Measurements from ENCODE around the gene E2F4. TPM values are rescaled to one million over a fixed set of nuclear protein-coding genes. Genes with fewer than 3 reads are reported as not detected.

E2F4 gene
- total and polyA plus RNA-seq, 2 of the 13 experiments (the other 11 are each of a cell fraction or from before 2014, with no cell fraction given): 84.8 to 91.2 TPM

- TF ChIP-seq ZNF292 (CRISPR knock-in tag; IDR thresholded peaks at IDR 0.05; ENCODE audit: borderline replicate concordance, low read depth): peak; percentile 95; the same call in 1 of the 2 replicates
- TF ChIP-seq EP300 (IDR thresholded peaks at IDR 0.05; ENCODE audit: low read depth in 2 of 2, low read length in 2 of 2): no peak
- TF ChIP-seq EP300 (CRISPR knock-in tag; IDR thresholded peaks at IDR 0.05; ENCODE audit: borderline replicate concordance): no peak
- no peak for TF ChIP-seq SMARCE1 (IDR thresholded peaks at IDR 0.05; ENCODE audit: borderline replicate concordance)
- peak; percentile 76; the same call in 1 of the 2 replicates for TF ChIP-seq ZBTB8A (CRISPR knock-in tag; IDR thresholded peaks at IDR 0.05; ENCODE audit: borderline replicate concordance, low read depth)
- TF ChIP-seq GABPA (IDR thresholded peaks at IDR 0.05; ENCODE audit: low read depth, low read length): no peak
- peak; percentile 64; the same call in 1 of the 2 replicates for TF ChIP-seq GABPA (CRISPR knock-in tag; IDR thresholded peaks at IDR 0.05; ENCODE audit: low read depth)
- TF ChIP-seq GATAD2A (CRISPR knock-in tag; IDR thresholded peaks at IDR 0.05): peak; percentile 66; the same call in 1 of the 2 replicates
- 0 out of 2 replicates have a peak, but pooled peaks have one; percentile 52 for TF ChIP-seq NFKBIZ (CRISPR knock-in tag; IDR thresholded peaks at IDR 0.05)
- peak; percentile 92 for TF ChIP-seq ZNF280D (CRISPR knock-in tag; IDR thresholded peaks at IDR 0.05)
- TF ChIP-seq ZBTB49 (CRISPR knock-in tag; IDR thresholded peaks at IDR 0.05; ENCODE audit: borderline replicate concordance): no peak
- TF ChIP-seq ZNF275 (CRISPR knock-in tag; IDR thresholded peaks at IDR 0.05; ENCODE audit: borderline replicate concordance): no peak
- TF ChIP-seq HMG20B (CRISPR knock-in tag; conservative IDR thresholded peaks at IDR 0.05): no peak
- no peak for TF ChIP-seq ZNF7 (CRISPR knock-in tag; IDR thresholded peaks at IDR 0.05)
- peak; percentile 98 for TF ChIP-seq CENPT (CRISPR knock-in tag; IDR thresholded peaks at IDR 0.05; ENCODE audit: low read depth)
- TF ChIP-seq ZNF629 (CRISPR knock-in tag; conservative IDR thresholded peaks at IDR 0.05): 0 out of 2 replicates have a peak, but pooled peaks have one; percentile 34
- TF ChIP-seq SP1 (IDR thresholded peaks at IDR 0.05): no peak
- peak; percentile 43 for TF ChIP-seq SP1 (CRISPR knock-in tag; IDR thresholded peaks at IDR 0.05)
- TF ChIP-seq FIP1L1 (IDR thresholded peaks at IDR 0.05; ENCODE audit: borderline replicate concordance, insufficient read depth, low read depth, low read length): no peak
- no peak for TF ChIP-seq GPBP1L1 (CRISPR knock-in tag; IDR thresholded peaks at IDR 0.05)
- peak; percentile 82 for TF ChIP-seq RAD21 (CRISPR knock-in tag; IDR thresholded peaks at IDR 0.05)
- no peak; the same call in 1 of the 2 replicates for TF ChIP-seq ZNF703 (CRISPR knock-in tag; IDR thresholded peaks at IDR 0.05; ENCODE audit: borderline replicate concordance)
Observed at GRCh38 chr16:67173808-67174705, 17.9 kb upstream of the E2F4 start (continued).
